MM.1S (cell line): Measurements from ENCODE around the gene CSGALNACT2.

ENCODE experiments used
- EZH2phosphoT487 ChIP-seq: fragments of 300-600 bp; sonication (generic); IDR thresholded peaks from 2 replicates; pipeline ENCODE4 v1.6.1; 2018; ENCODE audit warnings: antibody characterized with exemption, low read length
- TF ChIP-seq, protein P1 (sequence below): fragments of 300-600 bp; sonication (generic); IDR thresholded peaks from 2 replicates; pipeline ENCODE4 v1.5.1; 2016; ENCODE audit warnings: antibody characterized with exemption, low read length, mixed read lengths

- TF ChIP-seq, protein P1, sequence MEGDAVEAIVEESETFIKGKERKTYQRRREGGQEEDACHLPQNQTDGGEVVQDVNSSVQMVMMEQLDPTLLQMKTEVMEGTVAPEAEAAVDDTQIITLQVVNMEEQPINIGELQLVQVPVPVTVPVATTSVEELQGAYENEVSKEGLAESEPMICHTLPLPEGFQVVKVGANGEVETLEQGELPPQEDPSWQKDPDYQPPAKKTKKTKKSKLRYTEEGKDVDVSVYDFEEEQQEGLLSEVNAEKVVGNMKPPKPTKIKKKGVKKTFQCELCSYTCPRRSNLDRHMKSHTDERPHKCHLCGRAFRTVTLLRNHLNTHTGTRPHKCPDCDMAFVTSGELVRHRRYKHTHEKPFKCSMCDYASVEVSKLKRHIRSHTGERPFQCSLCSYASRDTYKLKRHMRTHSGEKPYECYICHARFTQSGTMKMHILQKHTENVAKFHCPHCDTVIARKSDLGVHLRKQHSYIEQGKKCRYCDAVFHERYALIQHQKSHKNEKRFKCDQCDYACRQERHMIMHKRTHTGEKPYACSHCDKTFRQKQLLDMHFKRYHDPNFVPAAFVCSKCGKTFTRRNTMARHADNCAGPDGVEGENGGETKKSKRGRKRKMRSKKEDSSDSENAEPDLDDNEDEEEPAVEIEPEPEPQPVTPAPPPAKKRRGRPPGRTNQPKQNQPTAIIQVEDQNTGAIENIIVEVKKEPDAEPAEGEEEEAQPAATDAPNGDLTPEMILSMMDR: no peak
- TF ChIP-seq EZH2phosphoT487: no peak
These were observed 554 bp downstream of the CSGALNACT2 start for GRCh38 chr10:43138757-43139241.
